ENCODE results near the gene HPN. TPM values are rescaled to one million over a fixed set of nuclear protein-coding genes. Genes with fewer than 3 reads are reported as not detected.

HPN gene
- total RNA-seq, 4 donors from 2014 or later: 0.26 to 2.7 (median 0.68) TPM

DNA sequence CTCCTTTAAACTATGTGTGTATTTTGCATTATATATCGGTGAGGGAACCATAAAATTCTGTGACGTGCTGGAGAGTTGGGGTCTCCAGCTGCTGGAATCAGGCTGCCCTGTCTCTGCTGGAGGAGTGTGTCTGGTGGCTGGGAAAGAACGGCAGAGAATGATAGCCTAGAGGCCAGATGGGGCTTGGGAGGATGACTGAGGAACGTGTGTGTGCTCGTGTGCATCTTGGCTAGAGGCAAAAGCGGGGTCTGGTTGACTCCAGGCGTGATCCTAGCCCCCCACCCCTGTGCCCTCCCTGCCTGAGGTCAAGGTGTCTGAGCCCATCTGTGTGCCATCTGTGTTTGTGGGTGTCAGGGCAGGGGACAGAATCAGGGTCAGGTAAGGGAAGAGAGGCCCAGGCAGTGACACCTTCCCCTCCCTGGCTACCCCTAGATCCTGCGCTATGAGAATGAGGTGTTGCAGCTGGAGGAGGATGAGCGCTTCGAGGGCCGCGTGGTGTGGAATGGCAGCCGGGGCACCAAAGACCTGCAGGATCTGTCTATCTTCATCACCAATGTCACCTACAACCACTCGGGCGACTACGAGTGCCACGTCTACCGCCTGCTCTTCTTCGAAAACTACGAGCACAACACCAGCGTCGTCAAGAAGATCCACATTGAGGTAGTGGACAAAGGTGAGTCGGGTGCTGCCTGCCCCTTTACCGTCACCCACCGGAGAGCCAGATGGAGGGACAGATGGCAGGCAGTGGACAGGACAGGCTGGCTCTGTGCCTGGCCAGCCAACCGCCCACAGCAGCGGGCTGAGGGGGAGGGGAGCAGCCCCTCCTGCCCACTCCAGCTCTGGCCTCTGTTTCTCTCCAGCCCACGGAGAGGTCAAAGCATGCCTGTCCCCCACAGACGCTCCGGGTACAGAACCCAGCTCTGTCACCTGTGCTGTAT, 8.2 kb upstream of the HPN start:
- Histone ChIP-seq H3K4me3 (no peak overlapping the region), H3K4me1 (peaks cover 0 to 5% of the 10 kb centered on the region in 2 donors), H3K27me3 (no peaks in the 10 kb centered on the region), H3K36me3 (no peaks in the 10 kb centered on the region), H3K27ac (no peak overlapping the region), H3K9me3 (no peaks in the 10 kb centered on the region)
- intact Hi-C loops (cut with DNase I; ENCODE audit: low total_unique reads): no loop called here
- no peak for DNase-seq
- TF ChIP-seq POLR2A (IDR thresholded peaks at IDR 0.05): no peak
- no peak for TF ChIP-seq CTCF (IDR thresholded peaks at IDR 0.05)

DNA sequence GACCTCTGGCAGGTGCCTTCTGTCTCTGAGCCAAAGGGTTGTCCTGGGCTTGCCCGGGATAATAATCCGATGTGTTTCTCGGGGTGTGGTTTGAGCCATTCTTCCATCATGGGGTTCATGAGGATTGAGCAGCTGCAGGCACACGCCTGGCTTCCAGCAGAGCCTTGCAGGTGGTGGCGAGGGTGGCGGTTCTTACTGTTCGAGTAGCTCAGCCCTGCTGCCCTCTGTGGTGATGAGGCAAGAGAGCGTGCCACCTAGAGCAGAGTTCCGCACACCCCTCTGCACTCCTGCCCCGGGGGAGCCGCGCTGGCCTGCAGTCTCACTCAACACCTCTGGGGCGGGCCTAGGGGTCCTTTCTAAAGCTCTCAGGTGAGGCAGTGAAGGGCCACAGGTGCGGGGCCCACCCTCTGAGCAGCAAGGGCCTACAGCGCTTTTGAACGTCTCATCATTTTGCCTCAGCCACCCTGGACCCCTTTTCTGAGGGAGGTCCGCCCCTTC, 7.5 kb upstream of the HPN start:
- intact Hi-C loops (cut with DNase I; ENCODE audit: low total_unique reads): no loop called here
- H3K4me1 ChIP-seq: peaks cover 0 to 5% of the 10 kb centered on the region in 2 donors
- no peaks in the 10 kb centered on the region for H3K27me3 ChIP-seq
- no peaks in the 10 kb centered on the region for H3K36me3 ChIP-seq
- DNase-seq: no peak
- H3K27ac ChIP-seq: no peak overlapping the region
- TF ChIP-seq CTCF (IDR thresholded peaks at IDR 0.05): no peak
- TF ChIP-seq POLR2A (IDR thresholded peaks at IDR 0.05): no peak
- no peaks in the 10 kb centered on the region for H3K9me3 ChIP-seq
- H3K4me3 ChIP-seq: no peak overlapping the region

DNA sequence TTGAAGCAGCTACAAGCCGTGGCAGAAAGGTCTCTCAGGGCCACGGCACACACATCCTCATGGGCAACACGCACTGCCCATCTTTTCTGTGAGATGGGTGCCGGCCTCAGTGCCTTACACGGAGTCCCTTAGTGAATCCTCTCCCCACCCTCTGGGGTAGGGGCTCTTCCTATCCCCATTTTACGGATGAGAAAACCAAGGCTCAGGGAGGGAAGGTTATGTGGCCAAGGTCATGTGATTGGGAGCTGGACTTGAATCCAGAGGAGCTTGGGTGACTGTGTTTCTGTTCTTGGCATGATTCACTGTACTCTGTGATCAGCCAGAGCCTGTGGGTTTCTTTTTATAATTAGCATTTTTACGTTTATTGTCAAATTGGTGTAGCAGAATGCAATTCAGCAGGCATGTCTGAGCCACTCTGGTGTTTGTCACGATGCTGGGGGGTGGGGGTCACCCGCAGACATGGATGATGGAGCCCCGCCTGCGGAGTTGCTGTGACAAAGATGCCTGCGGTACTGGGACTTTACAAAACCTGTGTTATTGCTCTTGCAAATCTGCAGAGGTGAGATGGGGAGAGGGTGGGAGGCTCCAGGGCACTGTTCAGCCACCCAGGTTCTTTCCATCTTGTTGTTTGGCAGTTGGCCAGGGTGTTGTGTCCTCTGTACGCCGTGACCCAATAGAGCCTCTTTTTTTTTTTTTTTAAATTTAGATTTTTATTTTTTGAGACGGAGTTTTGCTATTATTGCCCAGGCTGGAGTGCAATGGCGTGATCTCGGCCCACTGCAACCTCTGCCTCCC, 6.7 kb upstream of the HPN start:
- Histone ChIP-seq H3K27me3 (no peaks in the 10 kb centered on the region), H3K27ac (no peak overlapping the region), H3K4me1 (peaks cover 0 to 3% of the 10 kb centered on the region in 2 donors), H3K4me3 (no peak overlapping the region), H3K9me3 (no peaks in the 10 kb centered on the region), H3K36me3 (no peaks in the 10 kb centered on the region)
- intact Hi-C loops (cut with DNase I; ENCODE audit: low total_unique reads): no loop called here
- DNase-seq: no peak
- no peak for TF ChIP-seq CTCF (IDR thresholded peaks at IDR 0.05)

- no peak overlapping the region for H3K4me3 ChIP-seq
- TF ChIP-seq CTCF (IDR thresholded peaks at IDR 0.05) (no peak), POLR2A (IDR thresholded peaks at IDR 0.05) (no peak)
- no peaks in the 10 kb centered on the region for H3K27me3 ChIP-seq
- intact Hi-C loops (cut with DNase I; ENCODE audit: low total_unique reads): no loop called here
- H3K27ac ChIP-seq: peak overlapping the region; percentile 34 to 41
- peaks cover 0 to 12% of the 10 kb centered on the region in 2 donors for H3K4me1 ChIP-seq
- no peaks in the 10 kb centered on the region for H3K36me3 ChIP-seq
- DNase-seq: no peak
- no peaks in the 10 kb centered on the region for H3K9me3 ChIP-seq
Measured at GRCh38 chr19:35037716-35038622, 3.6 kb upstream of the HPN start.

Data from uterus (tissue), 4 donors.